HG03097 (cell line): Measurements from ENCODE around the gene RPTOR.

Source experiments
- ATAC-seq: cut with Tn5 transposase; IDR thresholded peaks from one replicate; pipeline ENCODE4 v1.9.1; 2021; ENCODE audit not compliant: unreplicated experiment, low FRiP score

Gene RPTOR

DNA sequence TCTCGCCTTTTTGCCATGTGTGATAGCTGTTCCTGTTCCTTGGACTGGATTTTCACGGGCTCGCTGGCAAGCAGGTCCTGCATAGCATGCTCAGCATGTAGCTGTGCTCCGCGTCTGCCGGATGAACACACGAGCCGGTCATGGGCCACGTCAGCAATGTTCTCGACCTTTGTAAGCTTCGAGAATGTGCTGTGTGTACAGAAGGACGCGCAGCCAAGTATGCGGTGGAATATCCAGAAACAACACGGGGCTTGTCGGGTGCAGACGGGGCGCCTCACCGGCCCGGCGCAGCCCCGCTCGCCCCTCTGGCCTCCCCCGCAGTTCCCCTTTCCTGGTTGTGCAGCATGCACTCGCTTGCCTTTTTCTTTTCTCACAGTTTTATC, 42.2 kb downstream of the RPTOR start:
- no peak for ATAC-seq

- no peak for ATAC-seq
Observed at GRCh38 chr17:80588702-80589383, 44.2 kb downstream of the RPTOR start.

DNA sequence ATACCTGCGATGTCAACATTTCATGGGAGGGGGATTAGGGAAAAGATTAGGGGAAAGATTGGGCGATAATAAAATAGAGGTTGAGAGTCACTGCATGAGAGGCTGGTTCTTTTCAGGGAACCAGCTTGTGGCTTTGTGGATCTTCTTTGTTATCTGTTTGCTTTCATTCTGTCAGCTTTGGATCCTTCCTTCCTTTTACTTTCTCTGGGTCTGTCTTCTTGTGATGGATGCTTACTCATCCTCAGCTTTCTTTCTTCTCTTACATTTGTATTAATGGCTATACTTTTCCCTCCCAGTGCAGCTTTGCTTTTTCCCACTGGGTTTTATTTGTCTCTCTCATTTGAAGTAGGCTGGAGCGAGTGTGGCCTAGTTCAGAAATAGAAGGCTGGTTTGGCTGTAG, 47.1 kb downstream of the RPTOR start:
- ATAC-seq, result no peak

DNA sequence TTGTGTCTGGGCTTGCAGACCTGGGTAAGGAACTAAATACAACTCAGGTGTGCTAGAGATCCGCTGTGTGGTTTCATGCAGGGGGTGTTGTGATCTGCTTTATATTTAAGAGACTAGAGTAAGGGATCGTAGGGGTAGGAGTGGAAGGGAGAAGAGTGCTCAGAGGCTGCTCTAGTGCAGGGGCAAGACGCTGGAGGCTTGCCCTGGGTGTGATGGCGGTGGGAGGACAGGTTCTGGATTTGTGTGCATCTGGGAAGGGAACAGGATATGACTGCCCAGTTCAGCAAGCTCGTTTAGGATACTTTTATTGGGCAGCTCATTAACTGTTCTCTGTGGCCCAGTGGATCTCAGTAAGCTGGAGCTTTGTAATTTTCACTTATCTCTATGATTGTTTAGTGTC, 47.6 kb downstream of the RPTOR start:
- no peak for ATAC-seq

GRCh38 chr17:80593181-80593580, 48.5 kb downstream of the RPTOR start:
- no peak for ATAC-seq

DNA sequence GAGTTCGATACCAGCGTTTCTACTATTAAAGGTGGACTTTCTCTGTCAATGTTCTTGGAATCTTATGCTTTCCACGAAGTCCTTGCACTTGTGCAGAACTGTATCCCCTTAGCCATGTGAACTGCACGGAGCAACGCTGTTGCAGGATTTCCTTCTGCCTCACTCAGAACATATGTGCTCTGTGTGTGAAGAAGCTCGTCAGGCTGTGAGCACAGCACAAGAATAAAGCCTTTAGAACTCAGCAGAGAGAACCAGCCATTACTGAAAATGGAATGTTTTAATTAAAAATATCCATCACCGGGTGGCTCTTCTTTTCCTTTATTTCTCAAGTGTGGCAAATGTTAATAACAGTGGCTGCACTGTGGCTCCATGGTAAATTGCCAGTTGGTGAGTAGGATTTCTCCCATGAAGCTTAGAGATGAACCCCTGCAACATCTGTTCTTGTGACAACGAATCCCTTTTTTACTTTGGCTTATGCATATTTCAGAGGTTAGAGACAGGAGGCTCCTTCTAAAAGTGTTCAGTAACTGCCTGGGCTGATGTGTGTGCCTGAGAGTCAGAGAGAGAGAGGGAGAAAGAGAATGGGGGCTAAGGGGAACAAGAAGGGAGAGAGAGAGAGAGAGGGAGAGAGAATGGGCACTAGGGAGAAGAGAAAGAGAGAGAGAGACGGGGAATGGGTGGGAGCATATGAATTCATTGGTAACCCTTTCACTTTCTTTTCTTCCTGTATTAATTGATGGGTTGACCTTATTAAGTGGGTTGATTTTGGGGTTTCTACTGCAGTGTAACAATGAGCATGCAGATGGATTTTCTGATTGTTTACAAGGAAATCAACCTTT, 50.0 kb downstream of the RPTOR start:
- no peak for ATAC-seq

DNA sequence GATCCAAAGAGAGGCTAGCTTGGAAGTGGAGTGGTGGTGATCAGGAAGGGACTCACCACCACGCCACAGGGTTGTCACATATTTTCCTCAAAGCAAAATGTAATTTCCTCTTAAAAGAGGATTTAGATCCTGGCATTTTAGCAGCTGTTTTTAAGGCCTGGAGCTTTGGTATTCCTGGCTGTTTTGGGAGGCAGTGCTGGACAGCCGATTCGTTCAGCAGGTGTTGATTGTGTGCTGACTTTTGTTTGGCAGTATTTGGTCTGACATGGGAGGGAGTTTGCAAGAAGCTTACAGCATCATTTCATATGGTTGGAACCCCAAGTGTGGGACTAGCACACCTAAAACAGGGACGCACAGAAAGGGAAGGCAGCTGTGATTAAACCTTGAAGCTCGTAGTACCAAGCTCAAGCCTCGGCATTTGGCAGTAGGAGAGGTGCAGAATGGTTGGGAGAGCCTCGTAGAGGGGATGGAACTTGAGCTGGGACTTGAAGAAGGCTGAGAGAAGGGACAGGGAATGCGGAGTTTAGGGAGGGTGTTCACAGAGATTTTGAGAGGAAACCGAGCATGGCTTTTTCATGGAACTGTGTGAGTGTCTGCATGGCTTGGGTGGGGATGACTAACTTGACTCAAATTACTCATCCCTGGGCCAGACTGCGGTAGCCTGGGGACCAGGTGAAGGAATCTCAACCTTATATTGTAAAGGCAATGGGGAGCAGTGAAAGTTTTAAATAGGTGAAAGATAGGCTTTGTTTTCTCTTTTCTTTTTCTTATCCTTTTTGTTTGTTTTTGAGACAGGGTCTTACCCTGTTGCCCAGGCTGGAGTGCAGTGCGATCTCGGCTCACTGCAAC, 52.3 kb downstream of the RPTOR start:
- no peak for ATAC-seq

DNA sequence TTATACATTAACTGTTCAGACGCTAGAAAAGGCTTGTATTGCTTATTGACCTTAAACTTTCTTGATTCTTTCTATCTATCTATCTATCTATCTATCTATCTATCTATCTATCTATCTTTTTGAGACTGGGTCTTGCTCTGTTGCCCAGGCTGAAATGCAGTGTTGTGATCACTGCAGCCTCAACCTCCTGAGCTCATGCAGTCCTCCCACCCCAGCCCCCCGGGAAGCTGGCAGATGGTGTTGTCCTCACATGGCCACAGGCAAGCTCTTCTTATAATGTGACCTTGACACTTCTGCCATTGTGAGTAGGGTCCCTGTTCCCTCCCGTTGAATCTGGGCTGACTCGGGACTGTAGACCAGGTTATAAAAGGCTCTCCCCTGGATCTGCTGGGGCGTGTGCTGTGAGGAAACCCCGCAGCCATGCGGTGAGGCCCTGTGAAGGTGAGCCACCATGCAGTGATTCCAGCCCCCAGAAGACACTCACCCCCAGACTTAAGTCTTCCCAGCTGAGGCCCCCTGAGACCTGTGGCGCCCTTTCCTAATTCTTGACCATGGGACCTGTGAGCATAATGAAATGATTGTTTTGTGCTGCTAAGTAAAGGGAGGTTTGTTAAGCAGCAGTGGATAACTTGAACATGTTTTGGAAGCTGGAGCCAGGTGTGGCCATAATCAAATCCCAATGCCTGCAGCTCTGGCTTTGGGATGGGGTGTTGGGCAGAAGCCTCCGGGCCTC, 54.3 kb downstream of the RPTOR start:
- ATAC-seq, result no peak

DNA sequence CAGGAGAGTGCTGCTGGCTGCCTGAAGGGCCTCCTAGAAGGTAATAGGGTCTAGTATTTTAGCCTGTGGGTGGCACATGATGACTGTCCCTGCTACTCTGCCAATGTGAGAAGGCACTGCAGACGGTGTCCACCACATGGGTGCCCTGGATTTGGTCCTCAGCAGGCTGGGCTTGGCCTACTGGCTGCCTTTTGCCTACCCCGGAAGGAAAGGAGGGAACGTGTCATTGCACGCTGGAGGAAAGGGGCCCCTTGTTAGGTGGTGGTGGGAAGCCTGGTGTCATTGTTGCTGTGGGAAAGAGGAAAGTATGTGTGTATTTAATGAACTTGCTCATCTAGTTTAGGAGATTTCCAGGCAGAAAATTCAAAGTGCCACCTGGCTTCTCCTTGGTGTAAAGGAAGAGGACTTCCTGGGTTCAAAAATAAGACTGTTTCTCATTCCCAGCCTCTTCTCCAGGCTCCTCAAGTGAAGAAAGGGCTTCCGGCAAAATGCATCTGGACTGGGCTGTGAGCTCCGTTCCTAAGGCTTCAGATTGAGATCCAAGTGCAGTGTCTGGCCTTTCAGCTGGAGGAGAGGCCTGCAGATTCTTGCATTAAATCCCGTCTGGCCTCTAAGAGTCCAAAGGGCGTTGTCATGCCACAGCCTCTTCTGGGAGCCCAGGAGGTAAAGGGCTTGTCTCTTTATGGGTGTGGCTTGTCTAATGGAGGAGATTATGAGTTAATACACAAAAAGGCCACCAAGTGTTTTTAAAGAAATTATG, 55.1 kb downstream of the RPTOR start:
- ATAC-seq, result no peak

DNA sequence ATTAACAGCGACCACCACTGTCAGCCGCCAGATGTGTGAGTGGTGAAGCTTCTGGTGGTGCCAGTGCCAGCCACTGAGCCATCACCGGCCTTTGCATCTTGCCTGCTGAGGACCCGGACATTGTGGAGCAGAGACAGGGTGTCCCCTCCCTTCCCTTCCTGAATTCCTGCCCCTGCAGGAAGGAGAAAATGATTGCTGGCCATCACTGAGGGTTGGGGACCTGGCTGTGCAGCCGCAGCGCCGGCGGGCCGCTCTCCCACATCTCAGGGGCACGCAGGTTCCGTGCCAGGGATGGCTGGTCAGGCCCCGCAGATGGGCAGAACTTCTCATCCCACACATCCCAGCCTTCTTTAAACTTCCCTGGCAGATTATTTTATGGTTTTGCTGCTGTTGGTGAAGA, 56.5 kb downstream of the RPTOR start:
- ATAC-seq, result no peak

- ATAC-seq, result no peak
Observed at GRCh38 chr17:80603396-80603795, 58.8 kb downstream of the RPTOR start.

DNA sequence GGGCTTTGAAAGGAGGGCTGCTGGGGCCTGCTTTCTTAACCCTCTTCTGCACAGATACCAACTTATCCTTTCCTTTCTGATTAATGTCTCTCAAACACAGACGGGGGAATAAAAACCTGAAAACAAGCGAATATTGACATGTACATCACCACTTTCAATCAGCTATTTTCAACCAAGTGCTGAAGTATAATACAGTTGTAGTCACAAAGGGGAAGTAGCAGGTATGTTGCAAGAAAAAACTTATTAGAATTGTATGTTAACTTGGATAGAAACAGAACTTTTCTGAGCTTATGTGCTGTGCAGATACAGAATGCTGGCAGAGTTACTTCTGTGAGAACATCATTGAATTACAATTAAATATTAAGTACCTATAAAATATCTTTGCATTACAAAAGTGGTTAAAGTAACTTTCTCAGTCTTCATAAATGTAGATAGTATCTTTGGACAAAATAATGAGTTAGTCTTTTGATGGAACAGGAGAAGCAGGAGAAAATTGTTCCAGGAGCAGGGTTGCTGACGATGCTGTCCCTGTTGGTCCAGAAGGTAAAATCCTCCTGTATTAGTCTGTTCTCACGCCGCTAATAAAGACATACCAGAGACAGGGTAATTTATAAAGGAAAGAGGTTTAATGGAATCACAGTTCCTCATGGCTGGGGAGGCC, 59.5 kb downstream of the RPTOR start:
- ATAC-seq, result no peak

- no peak for ATAC-seq
Observed at GRCh38 chr17:80604670-80605010, 60.0 kb downstream of the RPTOR start.

DNA sequence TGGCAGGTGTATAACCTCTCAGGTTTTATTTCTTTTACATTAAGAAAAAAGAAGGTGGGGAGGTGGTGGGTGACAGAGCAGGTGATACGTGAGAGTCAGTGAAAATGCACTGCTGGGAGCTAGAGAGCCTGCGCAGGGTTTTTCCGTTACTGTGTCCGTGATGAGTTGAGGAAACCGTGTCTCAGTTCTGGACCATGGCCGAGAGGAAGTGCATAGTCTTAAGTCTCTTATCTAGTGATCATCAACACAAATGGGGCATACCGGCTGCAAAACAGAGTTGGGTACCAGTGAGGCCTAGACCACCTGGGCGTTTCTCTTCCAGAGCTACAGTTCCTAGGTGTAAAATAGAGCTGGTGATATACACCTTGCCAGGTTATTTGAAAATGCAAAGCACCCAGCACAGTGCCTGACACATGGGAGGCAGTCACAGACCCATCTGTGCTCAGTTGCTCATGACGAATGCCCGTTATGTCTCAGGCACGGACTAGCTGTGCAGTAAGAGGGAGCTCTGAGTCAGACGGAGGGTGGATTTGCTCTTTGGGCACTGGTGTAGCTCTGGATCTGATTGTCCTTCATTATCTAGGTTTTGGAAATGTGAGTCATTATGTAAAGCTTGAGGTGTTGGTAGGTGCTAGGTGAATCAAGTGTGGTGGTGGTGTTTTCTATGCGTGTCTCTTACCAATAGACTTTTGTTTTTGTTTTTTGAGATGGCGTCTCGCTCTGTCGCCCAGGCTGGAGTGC, 60.9 kb downstream of the RPTOR start:
- ATAC-seq, result no peak

DNA sequence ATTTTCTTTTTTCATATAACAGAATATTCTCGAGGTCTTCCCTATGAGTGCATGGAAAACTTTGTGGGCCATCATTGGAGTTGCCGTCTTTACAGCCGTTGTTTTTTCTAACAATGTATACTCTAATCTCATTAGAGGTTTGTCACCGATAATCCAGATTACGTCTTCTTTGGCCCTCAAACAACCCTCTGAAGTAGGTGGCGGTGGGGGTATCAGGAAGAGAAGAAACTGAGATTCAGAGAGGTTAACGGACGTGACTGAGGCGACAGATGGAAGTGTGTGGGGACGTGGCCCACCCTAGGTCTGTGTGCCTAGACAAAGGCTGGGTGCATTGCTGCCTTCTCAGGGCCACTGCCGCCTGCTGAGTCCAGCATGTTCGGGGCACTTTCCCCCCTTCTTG, 63.7 kb downstream of the RPTOR start:
- ATAC-seq, result no peak

- no peak for ATAC-seq
Observed at GRCh38 chr17:80609757-80610156, 65.1 kb downstream of the RPTOR start.

- ATAC-seq, result no peak
Observed at GRCh38 chr17:80611816-80612215, 67.2 kb downstream of the RPTOR start.

- ATAC-seq, result no peak
Observed at GRCh38 chr17:80612997-80613731, 68.5 kb downstream of the RPTOR start.
